Neural cell (in vitro differentiated cells): ENCODE data around the gene PDIA4. TPM values are rescaled to one million over a fixed set of nuclear protein-coding genes. Genes with fewer than 3 reads are reported as not detected.

ENCODE experiments used
- H2AFZ ChIP-seq: fragments of 200-600, 300-800 bp; sonication (generic), shearing (Covaris generic); 2 replicates; pipeline ENCODE4 v1.6.0; 2014; ENCODE audit warnings: low read depth, mild to moderate bottlenecking, antibody characterized with exemption, low read length, moderate library complexity
- H3F3A ChIP-seq: fragments of 200-600 bp; shearing (Covaris generic); 2 replicates; pipeline ENCODE4 v1.6.1; 2016; ENCODE audit warnings: mild to moderate bottlenecking, moderate library complexity, mixed read lengths, antibody characterized with exemption, low read length; ENCODE audit not compliant: insufficient read depth, poor library complexity, severe bottlenecking
- H3K27ac ChIP-seq: fragments of 200-600, 300-800 bp; sonication (generic), shearing (Covaris generic); 2 replicates; pipeline ENCODE4 v1.5.1; 2014; ENCODE audit warnings: mild to moderate bottlenecking, low read length, moderate library complexity
- H3K27me3 ChIP-seq: fragments of 300-800, 200-600 bp; sonication (generic), shearing (Covaris generic); 2 replicates; pipeline ENCODE4 v1.6.0; 2014; ENCODE audit warnings: mild to moderate bottlenecking, low read depth, low read length, moderate library complexity; ENCODE audit not compliant: insufficient read depth
- H3K36me3 ChIP-seq: fragments of 300-800, 200-600 bp; sonication (generic), shearing (Covaris generic); 2 replicates; pipeline ENCODE4 v1.5.1; 2014; ENCODE audit warnings: mild to moderate bottlenecking, antibody characterized with exemption, low read length, moderate library complexity; ENCODE audit not compliant: insufficient read depth
- H3K4me2 ChIP-seq: fragments of 300-800, 200-600 bp; sonication (generic), shearing (Covaris generic); 2 replicates; pipeline ENCODE4 v1.6.0; 2014; ENCODE audit warnings: mild to moderate bottlenecking, low read length
- H3K4me3 ChIP-seq: fragments of 300-800, 200-600 bp; sonication (generic), shearing (Covaris generic); 2 replicates; pipeline ENCODE4 v1.5.1; 2014; ENCODE audit warnings: mild to moderate bottlenecking, low read length, moderate library complexity
- H3K79me2 ChIP-seq: fragments of 200-600 bp; shearing (Covaris generic); replicated peaks from 2 replicates; pipeline ENCODE4 v1.6.0; 2014; ENCODE audit warnings: mild to moderate bottlenecking, low read length, moderate library complexity; ENCODE audit not compliant: insufficient read depth
- H3K9ac ChIP-seq: fragments of 300-800, 200-600 bp; sonication (generic), shearing (Covaris generic); 2 replicates; pipeline ENCODE4 v1.6.1; 2016; ENCODE audit warnings: mild to moderate bottlenecking, low read length, mixed read lengths
- H3K9me2 ChIP-seq: fragments of 200-600 bp; shearing (Covaris generic); 2 replicates; pipeline ENCODE4 v1.6.1; 2016; ENCODE audit warnings: mild to moderate bottlenecking, low read length, mixed read lengths; ENCODE audit not compliant: insufficient read depth
- H3K9me3 ChIP-seq: fragments of 200-600, 300-800 bp; sonication (generic), shearing (Covaris generic); 2 replicates; pipeline ENCODE4 v1.6.1; 2016; ENCODE audit warnings: mild to moderate bottlenecking, mixed run types, low read length, moderate library complexity, mixed read lengths
- H4K20me1 ChIP-seq: fragments of 200-600 bp; shearing (Covaris generic); 2 replicates; pipeline ENCODE4 v1.6.1; 2016; ENCODE audit warnings: mild to moderate bottlenecking, mixed run types; ENCODE audit not compliant: insufficient read depth
- EP300 ChIP-seq: fragments of 450-650 bp; conservative IDR thresholded peaks from 2 replicates; pipeline ENCODE4 v1.6.1; 2014; ENCODE audit warnings: antibody characterized with exemption, mild to moderate bottlenecking, moderate library complexity; ENCODE audit not compliant: poor library complexity, severe bottlenecking
- EZH2 ChIP-seq: fragments of 200-600, 300-800 bp; shearing (Covaris generic), sonication (generic); IDR thresholded peaks from 2 replicates; pipeline ENCODE4 v1.6.1; 2014; ENCODE audit warnings: antibody characterized with exemption, low read length, borderline replicate concordance, mild to moderate bottlenecking; ENCODE audit not compliant: insufficient read depth, poor library complexity, severe bottlenecking
- MXI1 ChIP-seq: fragments of 450-650 bp; conservative IDR thresholded peaks from 2 replicates; pipeline ENCODE4 v1.6.1; 2014; ENCODE audit warnings: antibody characterized with exemption, mild to moderate bottlenecking; ENCODE audit not compliant: poor library complexity, severe bottlenecking
- POLR2AphosphoS5 ChIP-seq: IDR thresholded peaks from 2 replicates; pipeline ENCODE4 v1.6.1; 2012
- RAD21 ChIP-seq: fragments of 450-650 bp; conservative IDR thresholded peaks from 2 replicates; pipeline ENCODE4 v1.6.1; 2014; ENCODE audit warnings: antibody characterized with exemption, mild to moderate bottlenecking, moderate library complexity
- SMC3 ChIP-seq: fragments of 450-650 bp; conservative IDR thresholded peaks from 2 replicates; pipeline ENCODE4 v1.6.1; 2014; ENCODE audit warnings: antibody characterized with exemption, mild to moderate bottlenecking, moderate library complexity; ENCODE audit not compliant: poor library complexity
- TAF1 ChIP-seq: IDR thresholded peaks from 2 replicates; pipeline ENCODE4 v1.6.1; 2012; ENCODE audit warnings: low read depth
- polyA plus RNA-seq: library from polyadenylated mRNA; depleted of rRNA; stranded (reverse); fragments of >200 nt; gene quantifications from 2 replicates; pipeline ENCODE4 v1.2.3, GENCODE V29; 2014
- TF ChIP-seq, protein P1 (sequence below): fragments of 450-650 bp; IDR thresholded peaks from 2 replicates; pipeline ENCODE4 v1.5.1; 2014; ENCODE audit warnings: antibody characterized with exemption, mild to moderate bottlenecking, moderate library complexity; ENCODE audit not compliant: poor library complexity, severe bottlenecking
- TF ChIP-seq, protein P2 (sequence below): IDR thresholded peaks from 2 replicates; pipeline ENCODE4 v1.6.1; 2012; ENCODE audit warnings: borderline replicate concordance

The PDIA4 gene
- polyA plus RNA-seq, 1 donor from 2014 or later, result 41.8 TPM

DNA sequence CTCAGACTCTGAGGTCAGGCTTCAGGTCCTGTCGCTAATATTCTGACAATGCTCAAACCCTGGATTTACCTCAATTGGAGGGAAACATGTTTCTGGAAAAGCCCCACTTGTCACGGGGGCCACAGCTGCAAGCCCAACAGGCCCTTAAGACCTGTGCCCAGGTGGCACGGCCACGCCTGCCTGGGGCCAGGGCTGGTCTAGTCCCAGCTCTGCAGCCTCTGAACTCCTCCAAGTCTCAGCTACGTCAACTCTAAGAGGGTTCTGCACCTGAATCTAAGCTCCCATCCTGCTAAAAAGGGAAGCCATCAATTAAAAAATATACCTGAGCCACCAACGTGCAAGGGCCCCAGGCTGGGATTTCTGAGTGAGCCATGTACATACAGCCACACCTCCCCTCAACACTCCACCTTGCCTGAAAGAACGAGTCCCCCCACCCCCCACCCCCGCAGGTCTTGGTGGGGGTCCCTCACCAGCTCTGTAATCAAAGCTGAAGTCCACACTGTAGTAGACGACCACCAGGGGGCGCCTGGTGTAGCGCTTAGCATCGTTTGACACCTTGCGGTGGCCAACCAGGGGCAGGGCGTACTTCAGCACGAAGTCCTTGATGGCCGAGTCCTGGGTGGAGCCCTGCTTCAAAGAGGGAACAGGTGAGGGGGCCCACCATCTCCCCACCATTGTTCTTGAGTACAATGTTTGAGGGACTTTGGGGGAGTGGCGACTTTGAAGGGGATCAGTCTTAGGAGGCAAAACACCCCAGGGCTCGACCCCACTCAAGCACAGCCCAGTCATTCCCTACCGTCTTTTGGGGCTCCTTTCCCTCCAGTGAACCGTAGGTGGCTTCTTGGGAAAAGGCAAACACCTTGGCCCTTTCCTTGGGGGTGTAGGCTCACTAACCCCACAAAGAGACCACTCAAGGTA is 22.6 kb downstream of the PDIA4 start:
- Histone ChIP-seq H3K36me3 (peaks cover 14% of the 10 kb centered on the region), H3K9me2 (no peaks in the 10 kb centered on the region), H3K27me3 (no peaks in the 10 kb centered on the region), H3K27ac (no peak overlapping the region), H3K9me3 (no peaks in the 10 kb centered on the region), H3K4me3 (no peak overlapping the region), H3F3A (no peaks in the 10 kb centered on the region), H2AFZ (no peak overlapping the region), H4K20me1 (no peaks in the 10 kb centered on the region), H3K79me2 (no peaks in the 10 kb centered on the region), H3K9ac (no peak overlapping the region), H3K4me2 (no peak overlapping the region)
- TF ChIP-seq, protein P1, sequence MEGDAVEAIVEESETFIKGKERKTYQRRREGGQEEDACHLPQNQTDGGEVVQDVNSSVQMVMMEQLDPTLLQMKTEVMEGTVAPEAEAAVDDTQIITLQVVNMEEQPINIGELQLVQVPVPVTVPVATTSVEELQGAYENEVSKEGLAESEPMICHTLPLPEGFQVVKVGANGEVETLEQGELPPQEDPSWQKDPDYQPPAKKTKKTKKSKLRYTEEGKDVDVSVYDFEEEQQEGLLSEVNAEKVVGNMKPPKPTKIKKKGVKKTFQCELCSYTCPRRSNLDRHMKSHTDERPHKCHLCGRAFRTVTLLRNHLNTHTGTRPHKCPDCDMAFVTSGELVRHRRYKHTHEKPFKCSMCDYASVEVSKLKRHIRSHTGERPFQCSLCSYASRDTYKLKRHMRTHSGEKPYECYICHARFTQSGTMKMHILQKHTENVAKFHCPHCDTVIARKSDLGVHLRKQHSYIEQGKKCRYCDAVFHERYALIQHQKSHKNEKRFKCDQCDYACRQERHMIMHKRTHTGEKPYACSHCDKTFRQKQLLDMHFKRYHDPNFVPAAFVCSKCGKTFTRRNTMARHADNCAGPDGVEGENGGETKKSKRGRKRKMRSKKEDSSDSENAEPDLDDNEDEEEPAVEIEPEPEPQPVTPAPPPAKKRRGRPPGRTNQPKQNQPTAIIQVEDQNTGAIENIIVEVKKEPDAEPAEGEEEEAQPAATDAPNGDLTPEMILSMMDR, result peak; percentile 57
- TF ChIP-seq EP300 (no peak), SMC3 (peak; percentile 60), RAD21 (peak; percentile 35)
- TF ChIP-seq, protein P2, sequence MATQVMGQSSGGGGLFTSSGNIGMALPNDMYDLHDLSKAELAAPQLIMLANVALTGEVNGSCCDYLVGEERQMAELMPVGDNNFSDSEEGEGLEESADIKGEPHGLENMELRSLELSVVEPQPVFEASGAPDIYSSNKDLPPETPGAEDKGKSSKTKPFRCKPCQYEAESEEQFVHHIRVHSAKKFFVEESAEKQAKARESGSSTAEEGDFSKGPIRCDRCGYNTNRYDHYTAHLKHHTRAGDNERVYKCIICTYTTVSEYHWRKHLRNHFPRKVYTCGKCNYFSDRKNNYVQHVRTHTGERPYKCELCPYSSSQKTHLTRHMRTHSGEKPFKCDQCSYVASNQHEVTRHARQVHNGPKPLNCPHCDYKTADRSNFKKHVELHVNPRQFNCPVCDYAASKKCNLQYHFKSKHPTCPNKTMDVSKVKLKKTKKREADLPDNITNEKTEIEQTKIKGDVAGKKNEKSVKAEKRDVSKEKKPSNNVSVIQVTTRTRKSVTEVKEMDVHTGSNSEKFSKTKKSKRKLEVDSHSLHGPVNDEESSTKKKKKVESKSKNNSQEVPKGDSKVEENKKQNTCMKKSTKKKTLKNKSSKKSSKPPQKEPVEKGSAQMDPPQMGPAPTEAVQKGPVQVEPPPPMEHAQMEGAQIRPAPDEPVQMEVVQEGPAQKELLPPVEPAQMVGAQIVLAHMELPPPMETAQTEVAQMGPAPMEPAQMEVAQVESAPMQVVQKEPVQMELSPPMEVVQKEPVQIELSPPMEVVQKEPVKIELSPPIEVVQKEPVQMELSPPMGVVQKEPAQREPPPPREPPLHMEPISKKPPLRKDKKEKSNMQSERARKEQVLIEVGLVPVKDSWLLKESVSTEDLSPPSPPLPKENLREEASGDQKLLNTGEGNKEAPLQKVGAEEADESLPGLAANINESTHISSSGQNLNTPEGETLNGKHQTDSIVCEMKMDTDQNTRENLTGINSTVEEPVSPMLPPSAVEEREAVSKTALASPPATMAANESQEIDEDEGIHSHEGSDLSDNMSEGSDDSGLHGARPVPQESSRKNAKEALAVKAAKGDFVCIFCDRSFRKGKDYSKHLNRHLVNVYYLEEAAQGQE, result no peak

DNA sequence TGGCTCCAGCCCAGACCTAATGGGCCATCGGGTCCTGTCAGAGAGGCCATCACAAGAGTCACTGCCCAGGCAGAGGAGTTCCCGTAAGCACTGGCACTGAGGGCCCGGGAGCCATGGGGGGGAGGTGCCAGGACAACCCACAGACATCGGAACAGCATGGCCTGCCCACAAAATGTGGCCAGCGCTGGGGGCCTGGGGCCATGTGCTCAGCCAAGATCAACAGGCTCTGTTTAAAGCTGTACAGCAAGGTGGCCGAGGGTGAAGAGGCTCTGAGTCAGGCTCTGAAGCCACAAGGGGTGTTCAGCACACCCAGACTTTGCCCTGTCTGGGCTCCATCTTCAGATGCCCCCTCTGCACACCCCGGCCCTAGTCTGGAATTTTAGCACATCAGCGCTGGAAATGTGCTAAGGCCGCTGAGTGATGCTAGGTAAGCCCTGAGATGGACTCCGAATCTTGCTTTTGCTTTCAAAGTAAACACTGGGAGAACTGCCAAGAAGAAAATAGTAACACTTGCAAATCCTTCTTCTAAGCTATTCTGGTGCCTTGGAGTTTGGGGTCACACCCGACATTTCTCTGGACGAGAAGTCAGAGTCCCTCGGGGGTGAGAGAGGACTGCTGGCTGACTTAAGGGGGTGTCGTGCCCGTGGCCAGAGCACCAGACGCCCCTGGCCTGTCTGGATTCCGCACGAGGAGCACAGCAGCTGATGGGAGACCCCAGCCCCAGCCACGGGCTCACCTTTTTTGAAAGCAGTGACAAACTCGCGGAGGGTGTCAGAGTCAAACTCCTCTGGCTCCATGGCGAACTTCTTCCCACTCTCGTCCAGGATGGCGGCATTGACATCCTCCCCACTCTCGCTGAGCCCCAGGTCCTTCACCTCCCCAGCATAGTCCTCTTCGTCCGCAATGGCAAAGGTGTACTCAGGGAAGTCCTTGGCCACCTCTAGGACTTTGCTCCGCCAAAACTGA is 23.6 kb downstream of the PDIA4 start:
- no peaks in the 10 kb centered on the region for H3K27me3 ChIP-seq
- peaks cover 11% of the 10 kb centered on the region for H3K36me3 ChIP-seq
- no peaks in the 10 kb centered on the region for H3K79me2 ChIP-seq
- no peak overlapping the region for H3K27ac ChIP-seq
- no peak overlapping the region for H2AFZ ChIP-seq
- H3K9me2 ChIP-seq, result no peaks in the 10 kb centered on the region
- H3K4me2 ChIP-seq, result no peak overlapping the region
- no peaks in the 10 kb centered on the region for H4K20me1 ChIP-seq
- H3K9ac ChIP-seq, result no peak overlapping the region
- TF ChIP-seq MXI1, result no peak
- TF ChIP-seq TAF1, result no peak
- TF ChIP-seq EZH2, result no peak
- TF ChIP-seq, protein P1, result no peak
- no peak for TF ChIP-seq POLR2AphosphoS5
- TF ChIP-seq, protein P2, result no peak
- TF ChIP-seq EP300, result no peak
- no peak for TF ChIP-seq SMC3
- TF ChIP-seq RAD21, result no peak
- no peak overlapping the region for H3K4me3 ChIP-seq
- no peaks in the 10 kb centered on the region for H3K9me3 ChIP-seq
- no peaks in the 10 kb centered on the region for H3F3A ChIP-seq
